IMR-90 (cell line): Measurements from ENCODE around the gene ABHD12. TPM values are rescaled to one million over a fixed set of nuclear protein-coding genes. Genes with fewer than 3 reads are reported as not detected.

Source experiments
- ATAC-seq: fragments of 200-7000 bp; cut with Tn5 transposase; 2 replicates; pipeline ENCODE4 v1.9.1; 2020; ENCODE audit warnings: low read depth, mild to moderate bottlenecking, moderate library complexity
- BruUV-seq: library from RNA; stranded (reverse); fragments of 400-500 nt; replicated peaks from 2 replicates; lab custom pipeline; 2021; lab: Mats Ljungman, UMichigan
- CTCF ChIA-PET: fragments of 300-600 bp; formaldehyde crosslinking; extraction: SDS; loops from one replicate; lab custom pipeline; 2021; ENCODE audit warnings: antibody characterized with exemption; lab: Yijun Ruan, JAX
- POLR2A ChIA-PET: fragments of 300-600 bp; sonication (Branson Sonifier 250); formaldehyde crosslinking; loops from one replicate; lab custom pipeline; 2022; ENCODE audit warnings: antibody characterized with exemption; ENCODE audit not compliant: unreplicated experiment; lab: Charles Lee
- DNase-seq: peaks from one replicate; pipeline ENCODE4 v3.0.0; 2013
- H2AFZ ChIP-seq: replicated peaks from 2 replicates; pipeline ENCODE3; 2013; ENCODE audit warnings: low read length, mild to moderate bottlenecking; ENCODE audit not compliant: poor library complexity
- H2AK5ac ChIP-seq: 2 replicates; pipeline ENCODE4 v1.6.1; 2013; ENCODE audit warnings: low read depth, low read length, inconsistent platforms
- H2AK9ac ChIP-seq: replicated peaks from 2 replicates; pipeline ENCODE3; 2013; ENCODE audit warnings: mild to moderate bottlenecking, low read depth, low read length, moderate library complexity; ENCODE audit not compliant: poor library complexity
- H2BK120ac ChIP-seq: 2 replicates; pipeline ENCODE4 v1.6.1; 2013; ENCODE audit warnings: low read depth, low read length, inconsistent platforms
- H2BK15ac ChIP-seq: 3 replicates; pipeline ENCODE4 v1.6.1; 2013; ENCODE audit warnings: low read depth, low read length, inconsistent platforms
- H2BK20ac ChIP-seq: 2 replicates; pipeline ENCODE4 v1.6.1; 2013; ENCODE audit warnings: low read depth, mild to moderate bottlenecking, inconsistent platforms, low read length, moderate library complexity
- H2BK5ac ChIP-seq: 2 replicates; pipeline ENCODE4 v1.6.1; 2013; ENCODE audit warnings: mild to moderate bottlenecking, low read depth, low read length, inconsistent platforms; ENCODE audit not compliant: poor library complexity, severe bottlenecking
- H3K14ac ChIP-seq: replicated peaks from 2 replicates; pipeline ENCODE4 v1.6.1; 2013; ENCODE audit warnings: low read depth, low read length, inconsistent platforms
- H3K18ac ChIP-seq: 2 replicates; pipeline ENCODE4 v1.6.1; 2013; ENCODE audit warnings: low read depth, low read length, control low read depth
- H3K23ac ChIP-seq: 2 replicates; pipeline ENCODE4 v1.6.1; 2013; ENCODE audit warnings: low read depth, low read length, inconsistent platforms
- H3K27ac ChIP-seq: 2 replicates; pipeline ENCODE4 v1.5.1; 2013; ENCODE audit warnings: mild to moderate bottlenecking, control low read depth, low read length; ENCODE audit not compliant: insufficient read depth
- H3K27me3 ChIP-seq: 2 replicates; pipeline ENCODE4 v1.6.1; 2013; ENCODE audit warnings: low read length; ENCODE audit not compliant: control insufficient read depth, insufficient read depth
- H3K36me3 ChIP-seq: 2 replicates; pipeline ENCODE4 v1.6.1; 2013; ENCODE audit warnings: low read length, mixed read lengths; ENCODE audit not compliant: control insufficient read depth, insufficient read depth
- H3K4ac ChIP-seq: 2 replicates; pipeline ENCODE4 v1.6.1; 2013; ENCODE audit warnings: low read depth, low read length, inconsistent platforms
- H3K4me1 ChIP-seq: 2 replicates; pipeline ENCODE4 v1.6.1; 2013; ENCODE audit warnings: low read length, mixed read lengths; ENCODE audit not compliant: control insufficient read depth, insufficient read depth
- H3K4me2 ChIP-seq: 2 replicates; pipeline ENCODE4 v1.6.1; 2013; ENCODE audit warnings: low read depth, mild to moderate bottlenecking, control low read depth, low read length, moderate library complexity
- H3K4me3 ChIP-seq: 2 replicates; pipeline ENCODE4 v1.5.1; 2013; ENCODE audit warnings: low read depth, mild to moderate bottlenecking, control low read depth, low read length, moderate library complexity; ENCODE audit not compliant: insufficient read depth
- H3K56ac ChIP-seq: 2 replicates; pipeline ENCODE4 v1.6.1; 2013; ENCODE audit warnings: low read length, inconsistent platforms; ENCODE audit not compliant: insufficient read depth; ENCODE audit errors: extremely low read depth
- H3K79me1 ChIP-seq, 2 experiments: 2 replicates each; pipeline ENCODE4 v1.6.1; 2013; ENCODE audit warnings: low read length in 2 of 2, inconsistent platforms in 1 of 2, low read depth in 1 of 2
- H3K9ac ChIP-seq: 2 replicates; pipeline ENCODE4 v1.6.1; 2013; ENCODE audit warnings: low read depth, low read length, control low read depth
- H3K9me1 ChIP-seq: 2 replicates; pipeline ENCODE4 v1.6.1; 2013; ENCODE audit warnings: low read length, inconsistent platforms; ENCODE audit not compliant: insufficient read depth
- H3K9me3 ChIP-seq: 2 replicates; pipeline ENCODE4 v1.6.1; 2013; ENCODE audit warnings: low read length; ENCODE audit not compliant: control insufficient read depth, insufficient read depth
- H4K20me1 ChIP-seq: 2 replicates; pipeline ENCODE4 v1.6.1; 2013; ENCODE audit warnings: low read length, inconsistent platforms; ENCODE audit not compliant: insufficient read depth
- H4K5ac ChIP-seq: 2 replicates; pipeline ENCODE4 v1.6.1; 2013; ENCODE audit warnings: mild to moderate bottlenecking, low read depth, low read length, control low read depth
- H4K8ac ChIP-seq, 2 experiments: 2 replicates each; pipeline ENCODE4 v1.6.1; 2013; ENCODE audit warnings: low read depth in 2 of 2, low read length in 2 of 2, control low read depth in 1 of 2, inconsistent platforms in 1 of 2
- H4K91ac ChIP-seq: 2 replicates; pipeline ENCODE4 v1.6.1; 2013; ENCODE audit warnings: low read depth, low read length, inconsistent platforms; ENCODE audit not compliant: insufficient read depth
- BHLHE40 ChIP-seq: fragments of 150-350 bp; IDR thresholded peaks from 2 replicates; pipeline ENCODE4 v1.6.1; 2016; ENCODE audit warnings: mild to moderate bottlenecking, low read depth, low read length
- CEBPB ChIP-seq: IDR thresholded peaks from 2 replicates; pipeline ENCODE4 v1.6.1; 2012; ENCODE audit warnings: low read depth, low read length, improper control_type of control experiment
- CHD1 ChIP-seq: IDR thresholded peaks from 2 replicates; pipeline ENCODE4 v1.6.1; 2012; ENCODE audit warnings: low read depth, low read length, improper control_type of control experiment
- FOS ChIP-seq: fragments of 150-350 bp; IDR thresholded peaks from 2 replicates; pipeline ENCODE4 v1.6.1; 2016; ENCODE audit warnings: low read depth, low read length
- MAZ ChIP-seq: IDR thresholded peaks from 2 replicates; pipeline ENCODE4 v1.6.1; 2012; ENCODE audit warnings: low read depth, mild to moderate bottlenecking, low read length, improper control_type of control experiment, moderate library complexity, borderline replicate concordance
- POLR2A ChIP-seq: IDR thresholded peaks from 2 replicates; pipeline ENCODE4 v1.6.1; 2012; ENCODE audit warnings: mild to moderate bottlenecking, low read depth, low read length
- RAD21 ChIP-seq: IDR thresholded peaks from 2 replicates; pipeline ENCODE4 v1.6.1; 2012; ENCODE audit warnings: low read length, improper control_type of control experiment
- WGBS, 2 experiments: methylation state at CpG; one replicate each; pipeline versions ENCODE4 v1.1.5 to v1.1.7; 2013; ENCODE audit warnings: missing lambda C conversion rate in 2 of 2; ENCODE audit not compliant: insufficient read length in 1 of 2; ENCODE audit errors: extremely low coverage in 2 of 2; 5-methylcytosine and 5-hydroxymethylcytosine counted together
- dilution Hi-C: fragments of 300-500 bp; cut with HindIII; formaldehyde crosslinking; loops from one replicate; pipeline ENCODE4 v1.14.3; 2018; ENCODE audit warnings: low sequenced_read_pairs; ENCODE audit not compliant: unreplicated experiment
- in situ Hi-C: fragments of 300-500 bp; cut with MboI; formaldehyde crosslinking; loops from 3 replicates; pipeline ENCODE4 v1.14.3; 2019; ENCODE audit warnings: low sequenced_read_pairs, inconsistent platforms, mixed read lengths
- intact Hi-C: fragments of 100-400 bp; cut with micrococcal nuclease; formaldehyde crosslinking; loops from 2 replicates; pipeline ENCODE4 v1.10.0; 2022
- polyA plus RNA-seq, 3 experiments: library from polyadenylated mRNA; depleted of rRNA; stranded (reverse); fragments of >200 nt; gene quantifications; 2 replicates each; pipeline ENCODE4 v1.2.3, GENCODE V29; 2012; ENCODE audit warnings: low replicate concordance in 1 of 3
- total RNA-seq: library from RNA; depleted of rRNA; stranded (reverse); fragments of >200 nt; gene quantifications from 2 replicates; pipeline ENCODE4 v1.2.3, GENCODE V29; 2012
- TF ChIP-seq, protein P1 (sequence below): conservative IDR thresholded peaks from 2 replicates; pipeline ENCODE4 v1.5.1; 2012; ENCODE audit warnings: mild to moderate bottlenecking, low read depth, low read length, improper control_type of control experiment

ABHD12 gene
- total and polyA plus RNA-seq, 2 of the 4 experiments (the other 2 are of a cell fraction) = 80.7 to 108 TPM

DNA sequence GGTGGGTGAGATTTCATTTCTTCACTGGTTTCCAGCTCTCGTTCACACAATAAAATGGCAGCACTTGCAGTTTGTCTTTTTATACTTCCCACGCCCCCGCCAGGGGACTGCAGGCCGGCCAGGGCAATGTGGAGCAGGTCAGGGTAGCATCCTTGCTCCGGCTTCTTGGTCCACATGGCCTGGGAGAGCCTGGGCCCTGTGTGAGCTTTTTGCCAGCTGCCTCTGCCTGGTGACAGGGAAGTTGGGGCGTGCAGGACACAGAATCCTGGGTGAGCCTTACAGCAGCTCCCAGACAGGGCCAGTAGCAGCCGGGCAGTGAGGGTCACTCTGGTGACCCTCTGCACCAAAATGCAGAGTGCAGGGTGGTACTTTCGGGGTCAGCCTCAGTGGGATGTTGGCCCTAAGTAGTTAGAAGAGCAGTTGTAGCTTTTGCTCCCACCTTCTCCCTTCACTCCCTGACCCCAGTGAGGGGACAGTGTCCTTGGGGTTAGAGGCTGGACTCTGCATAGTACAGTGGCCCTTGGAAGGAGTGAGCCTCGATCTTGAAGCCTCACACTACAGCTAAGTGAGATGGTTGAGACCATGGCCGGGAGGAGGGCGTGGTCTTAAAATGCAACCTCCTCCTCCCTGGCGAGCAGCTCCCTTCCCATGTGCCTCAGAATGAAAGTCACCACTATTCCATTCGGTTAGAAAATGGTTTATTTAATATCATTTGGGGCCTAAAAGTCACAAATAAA is 119.0 kb downstream of the ABHD12 start (continued):
- TF ChIP-seq CHD1 = no peak

DNA sequence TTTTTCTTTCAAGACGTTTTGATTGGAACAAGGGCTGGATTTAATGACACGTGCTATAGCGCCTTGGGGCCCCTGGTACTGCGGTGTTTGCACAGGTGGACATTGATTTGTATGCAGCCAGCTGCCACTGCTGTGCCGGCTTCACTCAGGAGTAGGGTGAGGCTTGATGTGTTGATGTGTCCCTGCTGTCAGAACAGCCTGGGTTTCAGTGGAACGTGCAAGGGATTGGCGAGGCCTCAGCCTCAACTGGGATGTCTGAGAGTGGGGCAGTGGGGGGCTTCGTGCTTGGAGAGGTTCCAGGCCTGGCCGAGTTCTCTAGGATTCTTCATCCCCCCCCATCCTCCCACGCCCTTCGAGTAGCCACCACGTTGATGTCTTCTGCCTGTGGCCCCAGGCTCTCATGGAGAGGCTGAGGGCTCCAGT is 119.8 kb downstream of the ABHD12 start:
- no peak overlapping the region for H3K4me2 ChIP-seq
- H2BK120ac ChIP-seq = no peak overlapping the region
- 95% methylated on average over 4 of the region's 12 CpGs; no CpG with 5 or more reads in 1 of the 2 experiments for WGBS, 2 experiments
- H4K91ac ChIP-seq = no peak overlapping the region
- peaks cover 60% of the 10 kb centered on the region for H3K36me3 ChIP-seq
- no peak overlapping the region for H3K56ac ChIP-seq
- no peak overlapping the region for H2AK5ac ChIP-seq
- no peak overlapping the region for H2AFZ ChIP-seq
- H2BK15ac ChIP-seq = no peak overlapping the region
- no peak overlapping the region for H3K9ac ChIP-seq
- no peak overlapping the region for H3K4me3 ChIP-seq
- no peak overlapping the region for H3K27ac ChIP-seq
- H3K27me3 ChIP-seq = no peaks in the 10 kb centered on the region
- no peak overlapping the region for H2AK9ac ChIP-seq
- H4K20me1 ChIP-seq = no peaks in the 10 kb centered on the region; the same call in none of the 2 replicates
- H4K5ac ChIP-seq = no peak overlapping the region
- no peak overlapping the region for H4K8ac ChIP-seq
- in situ Hi-C loops = loop anchor here (25.0 kb wide), 2 partner anchors 716 to 1634 kb away; partner anchors contain the start of gene CST3
- peaks cover 17 to 30% of the 10 kb centered on the region in 2 experiments for H3K79me1 ChIP-seq
- H3K9me3 ChIP-seq = no peaks in the 10 kb centered on the region
- CTCF ChIA-PET = no interaction called here
- ATAC-seq (no peak), DNase-seq (no peak)
- POLR2A ChIA-PET = no interaction called here
- no TSS peak for BruUV-seq
- no peak for TF ChIP-seq MAZ
- TF ChIP-seq FOS = no peak
- TF ChIP-seq, protein P1, sequence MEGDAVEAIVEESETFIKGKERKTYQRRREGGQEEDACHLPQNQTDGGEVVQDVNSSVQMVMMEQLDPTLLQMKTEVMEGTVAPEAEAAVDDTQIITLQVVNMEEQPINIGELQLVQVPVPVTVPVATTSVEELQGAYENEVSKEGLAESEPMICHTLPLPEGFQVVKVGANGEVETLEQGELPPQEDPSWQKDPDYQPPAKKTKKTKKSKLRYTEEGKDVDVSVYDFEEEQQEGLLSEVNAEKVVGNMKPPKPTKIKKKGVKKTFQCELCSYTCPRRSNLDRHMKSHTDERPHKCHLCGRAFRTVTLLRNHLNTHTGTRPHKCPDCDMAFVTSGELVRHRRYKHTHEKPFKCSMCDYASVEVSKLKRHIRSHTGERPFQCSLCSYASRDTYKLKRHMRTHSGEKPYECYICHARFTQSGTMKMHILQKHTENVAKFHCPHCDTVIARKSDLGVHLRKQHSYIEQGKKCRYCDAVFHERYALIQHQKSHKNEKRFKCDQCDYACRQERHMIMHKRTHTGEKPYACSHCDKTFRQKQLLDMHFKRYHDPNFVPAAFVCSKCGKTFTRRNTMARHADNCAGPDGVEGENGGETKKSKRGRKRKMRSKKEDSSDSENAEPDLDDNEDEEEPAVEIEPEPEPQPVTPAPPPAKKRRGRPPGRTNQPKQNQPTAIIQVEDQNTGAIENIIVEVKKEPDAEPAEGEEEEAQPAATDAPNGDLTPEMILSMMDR = no peak
- no peak for TF ChIP-seq CEBPB
- no peak for TF ChIP-seq POLR2A
- TF ChIP-seq BHLHE40 = no peak
- TF ChIP-seq RAD21 = no peak
- dilution Hi-C loops = no loop called here
- no peak overlapping the region for H3K14ac ChIP-seq
- peaks cover 6% of the 10 kb centered on the region; the same call in 1 of the 2 replicates for H3K9me1 ChIP-seq
- no peaks in the 10 kb centered on the region for H3K4me1 ChIP-seq
- no peak overlapping the region for H3K18ac ChIP-seq
- no peak overlapping the region for H3K23ac ChIP-seq
- no peak overlapping the region for H2BK5ac ChIP-seq
- H2BK20ac ChIP-seq = no peak overlapping the region
- intact Hi-C loops = no loop called here
- no peak overlapping the region for H3K4ac ChIP-seq
